Stimulated activated memory B cell treated with anti-CD40 and anti-IgM and Interleukin-4, amounts not matched to agents 10 μg/mL and 1 μg/mL and 100 μg/mL, for 72 hours (primary cell): ENCODE data around the gene MED10.

Experiments used
- ATAC-seq: fragments of 150-1000 bp; cut with Tn5 transposase; 2 replicates; pipeline ENCODE4 v1.10.0; 2021
- H3K27ac Mint-ChIP-seq: one replicate; pipeline ENCODE4 v1.8.0; 2022; ENCODE audit warnings: mild to moderate bottlenecking, mixed read lengths
- H3K27me3 Mint-ChIP-seq: one replicate; pipeline ENCODE4 v1.8.0; 2022; ENCODE audit warnings: mixed read lengths
- H3K36me3 Mint-ChIP-seq: one replicate; pipeline ENCODE4 v1.8.0; 2022; ENCODE audit warnings: mixed read lengths
- H3K4me1 Mint-ChIP-seq: one replicate; pipeline ENCODE4 v1.8.0; 2022; ENCODE audit warnings: mixed read lengths
- H3K4me3 Mint-ChIP-seq: one replicate; pipeline ENCODE4 v1.8.0; 2022; ENCODE audit warnings: mild to moderate bottlenecking, moderate library complexity, mixed read lengths
- H3K9me3 Mint-ChIP-seq: one replicate; pipeline ENCODE4 v1.8.0; 2022; ENCODE audit warnings: mixed read lengths

The MED10 gene

GRCh38 chr5:6350277-6351090 is 27.9 kb downstream of the MED10 start:
- no peaks in the 10 kb centered on the region for H3K4me1 Mint-ChIP-seq
- no peak for ATAC-seq
- peaks cover 35% of the 10 kb centered on the region for H3K36me3 Mint-ChIP-seq
- no peak overlapping the region for H3K27ac Mint-ChIP-seq
- H3K9me3 Mint-ChIP-seq: no peaks in the 10 kb centered on the region
- no peak overlapping the region for H3K4me3 Mint-ChIP-seq
- no peaks in the 10 kb centered on the region for H3K27me3 Mint-ChIP-seq

- no peak for ATAC-seq
- no peaks in the 10 kb centered on the region for H3K9me3 Mint-ChIP-seq
- H3K4me3 Mint-ChIP-seq: no peak overlapping the region
- H3K4me1 Mint-ChIP-seq: no peaks in the 10 kb centered on the region
- no peaks in the 10 kb centered on the region for H3K27me3 Mint-ChIP-seq
- H3K27ac Mint-ChIP-seq: no peak overlapping the region
- H3K36me3 Mint-ChIP-seq: peaks cover 34% of the 10 kb centered on the region
Observed at GRCh38 chr5:6349387-6349786, 29.0 kb downstream of the MED10 start.

- no peak overlapping the region for H3K4me3 Mint-ChIP-seq
- H3K36me3 Mint-ChIP-seq: peaks cover 27% of the 10 kb centered on the region
- H3K27me3 Mint-ChIP-seq: no peaks in the 10 kb centered on the region
- H3K9me3 Mint-ChIP-seq: no peaks in the 10 kb centered on the region
- no peak for ATAC-seq
- no peak overlapping the region for H3K27ac Mint-ChIP-seq
- H3K4me1 Mint-ChIP-seq: no peaks in the 10 kb centered on the region
Observed at GRCh38 chr5:6348476-6349000, 29.8 kb downstream of the MED10 start.

- no peak for ATAC-seq
- Mint-ChIP-seq H3K9me3 (no peaks in the 10 kb centered on the region), H3K4me1 (no peaks in the 10 kb centered on the region), H3K36me3 (peaks cover 19% of the 10 kb centered on the region), H3K4me3 (no peak overlapping the region), H3K27ac (no peak overlapping the region), H3K27me3 (no peaks in the 10 kb centered on the region)
Observed at GRCh38 chr5:6347673-6348072, 30.7 kb downstream of the MED10 start.

- no peak for ATAC-seq
Observed at GRCh38 chr5:6347165-6347564, 31.2 kb downstream of the MED10 start.

GRCh38 chr5:6344593-6344989 is 33.8 kb downstream of the MED10 start:
- Mint-ChIP-seq H3K27ac (no peak overlapping the region), H3K27me3 (no peaks in the 10 kb centered on the region), H3K9me3 (no peaks in the 10 kb centered on the region), H3K4me3 (no peak overlapping the region), H3K36me3 (peaks cover 11% of the 10 kb centered on the region), H3K4me1 (no peaks in the 10 kb centered on the region)
- ATAC-seq: no peak

More at GRCh38 chr5:6347165-6347564, 31.2 kb downstream of the MED10 start:
- Mint-ChIP-seq H3K4me3 (no peak overlapping the region), H3K36me3 (peaks cover 19% of the 10 kb centered on the region), H3K4me1 (no peaks in the 10 kb centered on the region), H3K27ac (no peak overlapping the region), H3K9me3 (no peaks in the 10 kb centered on the region), H3K27me3 (no peaks in the 10 kb centered on the region)

- Mint-ChIP-seq H3K4me1 (no peaks in the 10 kb centered on the region), H3K27me3 (no peaks in the 10 kb centered on the region), H3K9me3 (no peaks in the 10 kb centered on the region), H3K27ac (no peak overlapping the region), H3K4me3 (no peak overlapping the region), H3K36me3 (peaks cover 6% of the 10 kb centered on the region)
- no peak for ATAC-seq
Observed at GRCh38 chr5:6343951-6344592, 34.3 kb downstream of the MED10 start.

GRCh38 chr5:6342689-6343315 is 35.5 kb downstream of the MED10 start:
- Mint-ChIP-seq H3K36me3 (peaks cover 9% of the 10 kb centered on the region), H3K4me1 (no peaks in the 10 kb centered on the region), H3K27ac (no peak overlapping the region), H3K9me3 (no peaks in the 10 kb centered on the region), H3K27me3 (no peaks in the 10 kb centered on the region), H3K4me3 (no peak overlapping the region)
- no peak for ATAC-seq

GRCh38 chr5:6340100-6340499 is 38.2 kb downstream of the MED10 start:
- Mint-ChIP-seq H3K27ac (no peak overlapping the region), H3K9me3 (no peaks in the 10 kb centered on the region), H3K36me3 (peaks cover 19% of the 10 kb centered on the region), H3K4me1 (no peaks in the 10 kb centered on the region), H3K4me3 (no peak overlapping the region), H3K27me3 (no peaks in the 10 kb centered on the region)
- no peak for ATAC-seq

GRCh38 chr5:6338871-6339270 is 39.5 kb downstream of the MED10 start:
- no peaks in the 10 kb centered on the region for H3K27me3 Mint-ChIP-seq
- ATAC-seq: no peak
- H3K27ac Mint-ChIP-seq: no peak overlapping the region
- H3K9me3 Mint-ChIP-seq: no peaks in the 10 kb centered on the region
- no peak overlapping the region for H3K4me3 Mint-ChIP-seq
- H3K36me3 Mint-ChIP-seq: peaks cover 31% of the 10 kb centered on the region
- no peaks in the 10 kb centered on the region for H3K4me1 Mint-ChIP-seq

- no peak for ATAC-seq
- Mint-ChIP-seq H3K4me1 (no peaks in the 10 kb centered on the region), H3K27me3 (no peaks in the 10 kb centered on the region)
Observed at GRCh38 chr5:6338135-6338534, 40.2 kb downstream of the MED10 start.

GRCh38 chr5:6333182-6333905 is 45.0 kb downstream of the MED10 start:
- Mint-ChIP-seq H3K4me3 (no peak overlapping the region), H3K36me3 (peaks cover 70% of the 10 kb centered on the region), H3K4me1 (no peaks in the 10 kb centered on the region), H3K27me3 (no peaks in the 10 kb centered on the region), H3K27ac (no peak overlapping the region), H3K9me3 (peaks cover 16% of the 10 kb centered on the region)
- ATAC-seq: no peak

More at GRCh38 chr5:6338135-6338534, 40.2 kb downstream of the MED10 start:
- no peak overlapping the region for H3K4me3 Mint-ChIP-seq
- H3K36me3 Mint-ChIP-seq: peaks cover 39% of the 10 kb centered on the region
- no peak overlapping the region for H3K27ac Mint-ChIP-seq
- no peaks in the 10 kb centered on the region for H3K9me3 Mint-ChIP-seq

- Mint-ChIP-seq H3K4me3 (no peak overlapping the region), H3K27ac (no peak overlapping the region), H3K27me3 (no peaks in the 10 kb centered on the region), H3K36me3 (peaks cover 36% of the 10 kb centered on the region), H3K4me1 (no peaks in the 10 kb centered on the region), H3K9me3 (peaks cover 18% of the 10 kb centered on the region)
- no peak for ATAC-seq
Observed at GRCh38 chr5:6328173-6328572, 50.2 kb downstream of the MED10 start.

GRCh38 chr5:6326776-6327175 is 51.6 kb downstream of the MED10 start:
- H3K27me3 Mint-ChIP-seq: no peaks in the 10 kb centered on the region
- H3K36me3 Mint-ChIP-seq: peaks cover 27% of the 10 kb centered on the region
- no peak overlapping the region for H3K27ac Mint-ChIP-seq
- ATAC-seq: no peak
- H3K4me1 Mint-ChIP-seq: no peaks in the 10 kb centered on the region
- no peak overlapping the region for H3K4me3 Mint-ChIP-seq
- peaks cover 21% of the 10 kb centered on the region for H3K9me3 Mint-ChIP-seq

- Mint-ChIP-seq H3K9me3 (peaks cover 9% of the 10 kb centered on the region), H3K4me1 (no peaks in the 10 kb centered on the region), H3K27me3 (no peaks in the 10 kb centered on the region), H3K36me3 (peaks cover 10% of the 10 kb centered on the region), H3K4me3 (no peak overlapping the region), H3K27ac (no peak overlapping the region)
- no peak for ATAC-seq
Observed at GRCh38 chr5:6322163-6322713, 56.1 kb downstream of the MED10 start.
